GM18520 (cell line): ENCODE measurements around the gene NIPAL3.
"Not testable (repeated sequence)": the region's sequence is repeated elsewhere in the genome, so short reads cannot be mapped to it uniquely, and the experiment has no call there.

Experiments
- ATAC-seq: cut with Tn5 transposase; IDR thresholded peaks from one replicate; pipeline ENCODE4 v1.9.1; 2021; ENCODE audit not compliant: unreplicated experiment

NIPAL3 gene

GRCh38 chr1:24421502-24421901 lies 5.9 kb downstream of the NIPAL3 start:
- no peak for ATAC-seq

GRCh38 chr1:24424207-24424606 lies 8.6 kb downstream of the NIPAL3 start:
- no peak for ATAC-seq

DNA sequence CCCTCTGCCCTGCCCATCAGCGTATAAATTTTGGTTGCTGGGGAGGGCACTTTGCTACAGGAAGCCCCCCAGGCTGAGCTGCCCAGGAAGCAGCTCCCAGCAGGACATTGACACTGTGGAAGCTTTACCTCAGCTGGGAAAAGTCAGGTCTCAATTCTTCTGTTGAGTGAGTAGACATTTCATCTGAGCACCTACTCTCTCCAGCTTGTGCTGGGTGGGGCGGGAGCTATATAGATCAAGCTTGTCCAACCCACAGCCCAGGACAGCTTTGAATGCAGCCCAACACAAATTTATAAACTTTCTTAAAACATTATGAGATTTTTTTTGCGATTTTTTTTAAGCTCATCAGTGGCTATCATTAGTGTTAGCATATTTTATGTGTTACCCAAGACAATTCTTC lies 9.4 kb downstream of the NIPAL3 start:
- ATAC-seq, result no peak

DNA sequence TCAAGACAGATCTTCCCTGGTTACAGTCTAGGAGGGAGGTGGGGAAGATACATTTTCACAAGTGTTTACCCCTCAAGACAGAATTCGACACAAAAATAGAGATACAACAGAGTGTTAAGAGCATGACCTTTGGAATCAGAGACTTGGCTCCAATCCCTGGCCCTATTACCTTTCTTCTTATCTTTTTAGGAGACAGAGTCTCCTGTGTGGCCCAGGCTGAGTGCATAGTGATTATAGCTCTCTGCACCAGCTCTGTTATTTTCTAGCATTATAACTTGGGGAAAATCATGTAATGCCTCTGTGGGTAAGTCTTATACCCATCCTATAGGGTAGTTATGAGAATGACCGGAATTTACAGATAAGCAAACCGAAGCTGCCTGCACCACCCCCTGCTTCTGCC lies 9.8 kb downstream of the NIPAL3 start:
- no peak for ATAC-seq

DNA sequence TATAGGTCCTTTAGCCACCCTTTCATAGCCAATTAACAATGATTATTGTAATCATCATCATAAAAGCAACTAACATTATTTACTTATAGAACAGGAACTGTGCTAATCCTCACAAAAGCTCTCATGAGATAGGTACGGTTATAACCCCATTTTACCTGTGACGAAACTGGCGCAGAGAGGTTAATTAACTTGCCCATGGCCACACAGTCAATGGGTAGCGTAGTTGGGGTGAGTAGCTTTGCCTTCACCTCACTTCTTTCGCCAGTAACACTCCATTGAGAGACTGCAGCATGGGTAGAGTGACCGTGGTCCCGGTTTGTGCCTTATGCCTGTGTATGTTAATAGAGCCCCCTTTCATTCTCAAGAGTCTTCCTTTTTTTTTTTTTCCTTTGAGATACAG lies 10.3 kb downstream of the NIPAL3 start:
- no peak for ATAC-seq

GRCh38 chr1:24426744-24427544 lies 11.3 kb downstream of the NIPAL3 start:
- ATAC-seq, result no peak

- ATAC-seq, result no peak
Measured at GRCh38 chr1:24427545-24427862, 11.9 kb downstream of the NIPAL3 start.

DNA sequence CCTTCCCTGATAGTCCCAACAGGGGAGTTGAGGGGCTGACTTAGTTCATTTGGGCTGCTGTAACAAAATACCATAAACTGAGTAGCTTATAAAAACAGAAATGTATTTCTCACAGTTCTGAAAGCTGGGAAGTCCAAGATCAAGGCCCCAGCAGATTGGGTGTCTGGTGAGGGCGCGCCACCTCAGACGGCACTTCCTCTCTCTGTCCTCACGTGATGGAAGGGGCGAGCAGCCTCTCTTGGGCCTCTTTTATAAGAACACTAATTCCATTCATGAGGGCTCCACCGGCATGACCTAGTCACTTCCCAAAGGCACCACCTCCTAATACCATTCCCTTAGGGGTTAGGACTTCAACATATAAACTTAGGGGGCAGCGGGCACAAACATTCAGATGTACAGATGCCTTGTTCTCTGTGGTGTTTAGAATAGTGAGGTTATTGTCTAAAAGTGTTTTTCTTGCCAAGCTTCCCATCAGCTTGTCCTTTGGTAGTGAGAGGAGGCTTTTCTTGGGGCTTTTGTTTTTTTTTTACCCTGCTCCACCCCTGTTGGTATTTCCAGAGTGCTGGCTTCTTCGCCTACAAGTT lies 20.3 kb downstream of the NIPAL3 start:
- no peak for ATAC-seq

- ATAC-seq, result no peak
Measured at GRCh38 chr1:24437631-24438396, 22.2 kb downstream of the NIPAL3 start.

DNA sequence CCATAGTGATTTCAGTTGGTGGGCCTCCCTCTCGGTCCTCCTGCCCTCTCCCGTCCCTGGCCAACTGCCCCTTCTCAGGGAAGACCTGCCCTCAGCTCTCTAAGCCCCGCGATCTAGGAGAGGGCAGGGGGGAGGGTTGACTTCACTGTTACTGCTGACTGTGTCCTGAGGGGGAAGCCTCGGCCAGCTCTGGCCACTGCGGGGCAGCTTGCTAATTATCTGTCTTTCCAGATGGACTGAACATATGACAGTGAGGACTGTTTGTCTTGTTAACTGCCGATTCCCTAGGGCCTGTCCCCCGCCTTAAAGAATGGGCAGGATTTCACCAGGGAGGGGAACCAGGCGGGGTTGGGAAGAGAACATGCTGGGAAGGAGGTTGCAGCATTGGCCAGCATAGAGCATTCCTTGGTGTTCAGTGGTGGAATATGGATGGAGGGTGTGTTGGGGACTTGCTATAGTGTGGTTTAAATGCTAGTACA lies 22.9 kb downstream of the NIPAL3 start:
- no peak for ATAC-seq

DNA sequence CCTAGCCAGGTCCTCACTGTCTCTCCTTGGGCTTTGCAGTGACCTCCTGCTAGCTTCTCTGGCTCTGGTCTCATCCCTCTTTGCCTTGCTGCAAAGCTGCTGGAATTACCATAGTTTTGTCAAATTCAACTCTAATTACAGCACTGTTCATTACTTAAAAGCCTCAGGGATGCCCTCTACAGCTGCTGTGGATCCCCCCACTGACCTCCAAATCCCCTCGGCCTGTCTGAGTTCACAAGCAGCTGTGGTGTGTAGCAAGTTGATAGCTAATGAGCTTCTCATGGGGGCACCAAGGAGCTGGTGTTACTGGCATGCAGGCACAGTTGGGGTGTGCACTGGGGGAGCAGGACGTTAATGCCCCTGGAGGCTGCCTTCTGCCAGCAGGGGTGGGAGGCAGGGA lies 24.8 kb downstream of the NIPAL3 start:
- no peak for ATAC-seq

- ATAC-seq, result no peak
Measured at GRCh38 chr1:24441480-24441879, 25.9 kb downstream of the NIPAL3 start.

GRCh38 chr1:24441996-24442668 lies 26.5 kb downstream of the NIPAL3 start:
- no peak for ATAC-seq

GRCh38 chr1:24442764-24443163 lies 27.2 kb downstream of the NIPAL3 start:
- ATAC-seq, result no peak

- ATAC-seq, result no peak
Measured at GRCh38 chr1:24443241-24443656, 27.6 kb downstream of the NIPAL3 start.

GRCh38 chr1:24446446-24446845 lies 30.8 kb downstream of the NIPAL3 start:
- ATAC-seq, result not testable (repeated sequence)

DNA sequence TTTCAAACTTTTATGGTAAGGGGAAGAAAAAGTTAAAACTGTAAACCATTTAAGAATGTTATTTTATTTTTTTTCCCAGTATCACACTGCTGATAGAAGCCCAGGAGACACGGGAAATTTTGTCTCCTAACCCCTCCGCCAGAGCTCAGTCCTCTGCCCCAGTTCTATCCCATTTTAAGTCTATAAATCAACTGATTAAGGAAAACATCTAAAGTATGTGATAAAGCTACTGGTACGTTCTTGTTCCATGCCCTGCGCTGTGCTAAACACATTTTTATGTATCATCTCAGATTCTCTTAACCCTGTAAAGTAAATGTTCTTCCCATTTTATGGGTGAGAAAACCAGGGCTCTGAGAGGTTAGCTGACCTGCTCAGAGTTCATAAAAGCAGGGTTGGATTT lies 34.7 kb downstream of the NIPAL3 start:
- no peak for ATAC-seq

DNA sequence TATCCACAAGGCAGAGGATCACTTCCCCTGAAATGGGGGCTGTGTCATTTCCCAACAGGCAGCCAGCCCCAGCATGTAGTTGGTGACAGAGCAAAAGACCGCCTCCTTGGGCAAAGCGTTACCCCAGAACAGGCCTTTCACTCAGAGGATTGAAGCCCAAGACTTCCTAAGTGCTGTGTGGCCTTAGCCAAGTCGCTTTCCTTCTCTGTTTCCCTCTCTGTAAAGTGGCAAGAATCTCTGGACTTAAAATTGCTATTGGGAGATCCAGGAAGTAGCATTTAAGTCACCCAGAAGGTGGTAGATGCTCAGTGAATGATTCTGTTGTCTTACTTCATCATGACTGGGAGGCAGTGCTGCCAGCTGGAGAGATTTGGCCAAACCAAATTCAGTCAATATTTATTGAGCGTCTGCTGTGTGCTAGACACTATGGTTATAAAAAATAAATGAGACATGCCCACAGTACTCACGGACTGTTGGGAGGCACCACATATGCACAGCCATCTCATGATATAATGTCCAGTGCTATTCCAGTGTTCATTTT lies 35.3 kb downstream of the NIPAL3 start:
- ATAC-seq, result no peak

GRCh38 chr1:24451746-24452145 lies 36.1 kb downstream of the NIPAL3 start:
- no peak for ATAC-seq

DNA sequence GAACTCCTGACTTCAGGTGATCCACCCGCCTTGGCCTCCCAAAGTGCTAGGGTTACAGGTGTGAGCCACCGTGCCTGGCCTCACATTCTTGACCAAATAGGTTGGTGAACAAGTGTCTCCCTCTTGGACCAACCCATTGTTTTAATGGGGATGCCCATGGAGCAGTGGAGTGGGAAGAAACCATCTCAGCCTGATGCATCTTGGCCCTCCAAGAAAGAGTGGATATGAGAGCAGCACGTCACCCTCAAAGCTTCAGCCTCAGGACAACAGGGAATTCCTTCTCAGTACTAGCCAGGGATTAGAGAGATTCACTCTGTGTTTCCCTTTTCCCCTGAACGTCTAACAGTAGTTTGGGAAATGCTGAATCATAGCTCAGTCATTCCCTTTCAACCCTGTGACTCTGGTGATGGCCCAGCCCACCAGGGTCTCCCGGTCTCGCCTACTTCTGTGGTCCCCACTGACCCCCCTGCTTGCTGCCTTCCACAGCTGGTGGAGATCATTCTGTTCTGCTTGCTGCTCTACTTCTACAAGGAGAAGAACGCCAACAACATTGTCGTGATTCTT lies 37.4 kb downstream of the NIPAL3 start:
- ATAC-seq, result no peak

DNA sequence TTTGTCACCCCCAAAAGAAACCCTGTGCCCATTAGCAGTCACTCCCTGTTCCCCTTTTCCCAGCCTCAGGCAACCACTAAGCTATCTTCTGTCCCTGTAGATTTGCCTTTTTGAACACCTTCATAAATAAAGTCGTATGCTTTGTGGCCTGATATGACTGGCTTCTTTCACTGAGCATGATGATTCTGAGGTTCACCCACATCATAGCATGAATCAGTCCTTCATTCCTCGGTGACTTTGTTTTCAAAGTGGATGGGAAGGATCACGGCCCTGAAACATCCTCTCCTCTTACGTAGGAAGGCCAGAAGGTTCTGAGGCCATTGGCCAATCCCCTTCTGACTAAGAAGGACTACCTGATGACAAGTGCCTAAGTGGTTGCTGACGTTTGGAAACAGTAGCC lies 39.1 kb downstream of the NIPAL3 start:
- ATAC-seq, result no peak
